PFSK-1 (cell line): ENCODE results near the gene RS1.

Experiments used
- POLR2AphosphoS5 ChIP-seq: IDR thresholded peaks from 2 replicates; pipeline ENCODE4 v1.6.1; 2012; ENCODE audit warnings: low read depth, mild to moderate bottlenecking, control low read depth, low read length, moderate library complexity
- TAF1 ChIP-seq: IDR thresholded peaks from 2 replicates; pipeline ENCODE4 v1.6.1; 2012; ENCODE audit warnings: low read length, control low read depth, borderline replicate concordance; ENCODE audit not compliant: insufficient read depth
- TF ChIP-seq, protein P1 (sequence below), 2 experiments: IDR thresholded peaks; 2 replicates each; pipeline versions ENCODE4 v1.6.1 to v1.8.0; 2011 to 2012; ENCODE audit warnings: low read depth in 2 of 2, low read length in 2 of 2, control low read depth in 1 of 2, inconsistent platforms in 1 of 2, mild to moderate bottlenecking in 1 of 2, moderate library complexity in 1 of 2; ENCODE audit not compliant: insufficient read depth in 1 of 2

DNA sequence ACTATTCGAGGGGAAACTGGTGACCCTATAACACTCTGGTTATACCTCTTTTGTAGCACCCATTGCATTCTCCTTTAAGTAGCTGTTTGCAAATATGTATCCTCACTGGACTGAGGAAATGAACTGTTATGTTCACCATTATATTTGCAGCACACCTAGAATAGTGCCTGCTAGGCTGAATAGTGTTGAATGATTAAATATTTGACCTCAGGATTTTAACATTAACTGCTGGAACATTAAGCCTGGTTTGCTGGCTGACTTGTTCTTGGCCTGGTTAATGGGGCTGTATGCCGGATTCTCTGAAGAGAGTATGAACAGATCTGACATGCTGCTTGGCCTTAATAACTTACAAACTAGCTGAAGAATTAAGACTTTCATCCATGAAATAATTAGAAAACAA, 80.1 kb downstream of the RS1 start:
- TF ChIP-seq, protein P1, sequence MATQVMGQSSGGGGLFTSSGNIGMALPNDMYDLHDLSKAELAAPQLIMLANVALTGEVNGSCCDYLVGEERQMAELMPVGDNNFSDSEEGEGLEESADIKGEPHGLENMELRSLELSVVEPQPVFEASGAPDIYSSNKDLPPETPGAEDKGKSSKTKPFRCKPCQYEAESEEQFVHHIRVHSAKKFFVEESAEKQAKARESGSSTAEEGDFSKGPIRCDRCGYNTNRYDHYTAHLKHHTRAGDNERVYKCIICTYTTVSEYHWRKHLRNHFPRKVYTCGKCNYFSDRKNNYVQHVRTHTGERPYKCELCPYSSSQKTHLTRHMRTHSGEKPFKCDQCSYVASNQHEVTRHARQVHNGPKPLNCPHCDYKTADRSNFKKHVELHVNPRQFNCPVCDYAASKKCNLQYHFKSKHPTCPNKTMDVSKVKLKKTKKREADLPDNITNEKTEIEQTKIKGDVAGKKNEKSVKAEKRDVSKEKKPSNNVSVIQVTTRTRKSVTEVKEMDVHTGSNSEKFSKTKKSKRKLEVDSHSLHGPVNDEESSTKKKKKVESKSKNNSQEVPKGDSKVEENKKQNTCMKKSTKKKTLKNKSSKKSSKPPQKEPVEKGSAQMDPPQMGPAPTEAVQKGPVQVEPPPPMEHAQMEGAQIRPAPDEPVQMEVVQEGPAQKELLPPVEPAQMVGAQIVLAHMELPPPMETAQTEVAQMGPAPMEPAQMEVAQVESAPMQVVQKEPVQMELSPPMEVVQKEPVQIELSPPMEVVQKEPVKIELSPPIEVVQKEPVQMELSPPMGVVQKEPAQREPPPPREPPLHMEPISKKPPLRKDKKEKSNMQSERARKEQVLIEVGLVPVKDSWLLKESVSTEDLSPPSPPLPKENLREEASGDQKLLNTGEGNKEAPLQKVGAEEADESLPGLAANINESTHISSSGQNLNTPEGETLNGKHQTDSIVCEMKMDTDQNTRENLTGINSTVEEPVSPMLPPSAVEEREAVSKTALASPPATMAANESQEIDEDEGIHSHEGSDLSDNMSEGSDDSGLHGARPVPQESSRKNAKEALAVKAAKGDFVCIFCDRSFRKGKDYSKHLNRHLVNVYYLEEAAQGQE (IDR thresholded peaks at IDR 0.05; ENCODE audit: insufficient read depth in 1 of 2, low read depth in 2 of 2, low read length in 2 of 2) = no peak
- no peak for TF ChIP-seq POLR2AphosphoS5
- no peak for TF ChIP-seq TAF1
